PC-3 (cell line): ENCODE data around the gene DLGAP4. TPM values are rescaled to one million over a fixed set of nuclear protein-coding genes. Genes with fewer than 3 reads are reported as not detected.

Source experiments
- ATAC-seq: fragments of 200-7000 bp; cut with Tn5 transposase; 2 replicates; pipeline ENCODE4 v1.9.1; 2020; ENCODE audit warnings: mild to moderate bottlenecking, moderate library complexity
- BruUV-seq: library from RNA; stranded (reverse); fragments of 400-500 nt; replicated peaks from 2 replicates; lab custom pipeline; 2021; lab: Mats Ljungman, UMichigan
- CTCF ChIA-PET: fragments of 300-600 bp; sonication (Branson Sonifier 250); formaldehyde crosslinking; loops from one replicate; lab custom pipeline; 2022; ENCODE audit warnings: antibody characterized with exemption; lab: Charles Lee
- POLR2A ChIA-PET: fragments of 300-600 bp; sonication (Branson Sonifier 250); formaldehyde crosslinking; loops from one replicate; lab custom pipeline; 2022; ENCODE audit warnings: antibody characterized with exemption; ENCODE audit not compliant: unreplicated experiment; lab: Charles Lee
- DNase-seq: peaks from one replicate; pipeline ENCODE4 v3.0.0-alpha.2; 2015
- H2AFZ ChIP-seq: fragments of 300-600 bp; sonication (generic); 2 replicates; pipeline ENCODE4 v1.6.0; 2016; ENCODE audit warnings: antibody characterized with exemption, low read length
- H3F3A ChIP-seq: fragments of 300-600 bp; sonication (generic); one replicate; pipeline ENCODE4 v1.6.0; 2017; ENCODE audit warnings: antibody characterized with exemption, low read length, control low read depth, mild to moderate bottlenecking; ENCODE audit not compliant: unreplicated experiment
- H3K27ac ChIP-seq: fragments of 300-600 bp; sonication (generic); 2 replicates; pipeline ENCODE4 v1.5.1; 2016; ENCODE audit warnings: mild to moderate bottlenecking, low read length
- H3K27me3 ChIP-seq: fragments of 300-600 bp; sonication (generic); 2 replicates; pipeline ENCODE4 v1.6.1; 2016; ENCODE audit warnings: low read length, mixed read lengths
- H3K36me3 ChIP-seq: fragments of 300-600 bp; sonication (generic); 2 replicates; pipeline ENCODE4 v1.6.1; 2016; ENCODE audit warnings: low read depth, mixed run types, low read length, mixed read lengths
- H3K4me1 ChIP-seq: fragments of 300-600 bp; sonication (generic); 2 replicates; pipeline ENCODE4 v1.5.1; 2016; ENCODE audit warnings: low read length; ENCODE audit not compliant: insufficient read depth
- H3K4me2 ChIP-seq: fragments of 300-600 bp; sonication (generic); 2 replicates; pipeline ENCODE4 v1.6.0; 2016; ENCODE audit warnings: low read length
- H3K4me3 ChIP-seq: fragments of 300-600 bp; sonication (generic); 2 replicates; pipeline ENCODE4 v1.5.1; 2016; ENCODE audit warnings: mild to moderate bottlenecking, low read length, mixed read lengths
- H3K79me2 ChIP-seq: fragments of 300-600 bp; sonication (generic); 2 replicates; pipeline ENCODE4 v1.6.1; 2017; ENCODE audit warnings: low read length, mixed read lengths
- H3K9ac ChIP-seq: fragments of 300-600 bp; sonication (generic); 2 replicates; pipeline ENCODE4 v1.6.0; 2016; ENCODE audit warnings: mild to moderate bottlenecking, low read length
- H3K9me2 ChIP-seq: fragments of 300-600 bp; sonication (generic); replicated peaks from 2 replicates; pipeline ENCODE4 v1.6.1; 2016; ENCODE audit warnings: mixed run types, low read length, mixed read lengths
- H3K9me3 ChIP-seq: fragments of 300-600 bp; sonication (generic); 2 replicates; pipeline ENCODE4 v1.6.1; 2016; ENCODE audit warnings: low read length, mixed read lengths
- H4K20me1 ChIP-seq: fragments of 300-600 bp; sonication (generic); 2 replicates; pipeline ENCODE4 v1.6.1; 2016; ENCODE audit warnings: low read length, mixed read lengths
- CTCF ChIP-seq: fragments of 300-600 bp; sonication (generic); conservative IDR thresholded peaks from 2 replicates; pipeline ENCODE4 v1.5.1; 2017; ENCODE audit warnings: antibody characterized with exemption, low read depth, mild to moderate bottlenecking, low read length
- EZH2 ChIP-seq: fragments of 300-600 bp; sonication (generic); IDR thresholded peaks from one replicate; pipeline ENCODE4 v1.6.1; 2017; ENCODE audit warnings: antibody characterized with exemption, mild to moderate bottlenecking, low read length; ENCODE audit not compliant: unreplicated experiment
- EZH2phosphoT487 ChIP-seq: fragments of 300-600 bp; sonication (generic); IDR thresholded peaks from 2 replicates; pipeline ENCODE4 v1.6.1; 2018; ENCODE audit warnings: mild to moderate bottlenecking, antibody characterized with exemption, low read length, borderline replicate concordance
- intact Hi-C: fragments of 100-400 bp; cut with micrococcal nuclease; formaldehyde crosslinking; loops from 2 replicates; pipeline ENCODE4 v1.9.0; 2023
- total RNA-seq: library from RNA; depleted of rRNA; stranded (reverse); fragments of >200 nt; gene quantifications from 2 replicates; pipeline ENCODE4 v1.2.3, GENCODE V29; 2014

Gene DLGAP4
- total RNA-seq, 1 experiment from 2014 or later, result 21.0 TPM

GRCh38 chr20:36311854-36312723, 6.0 kb downstream of the DLGAP4 start:
- ChIA-PET CTCF (no interaction called here), POLR2A (no interaction called here)
- no peaks in the 10 kb centered on the region for H3F3A ChIP-seq
- no peaks in the 10 kb centered on the region for H3K36me3 ChIP-seq
- no peak overlapping the region for H2AFZ ChIP-seq
- H3K79me2 ChIP-seq, result no peaks in the 10 kb centered on the region
- no peaks in the 10 kb centered on the region for H3K4me1 ChIP-seq
- H3K4me3 ChIP-seq, result no peak overlapping the region
- peaks cover 13% of the 10 kb centered on the region for H3K27me3 ChIP-seq
- no peak overlapping the region for H3K9ac ChIP-seq
- H3K9me2 ChIP-seq, result no peaks in the 10 kb centered on the region
- no peaks in the 10 kb centered on the region for H3K9me3 ChIP-seq
- no peak for TF ChIP-seq CTCF
- TF ChIP-seq EZH2, result no peak
- no peak for TF ChIP-seq EZH2phosphoT487
- ATAC-seq (no peak), DNase-seq (no peak)
- no peak overlapping the region for H3K4me2 ChIP-seq
- no peak overlapping the region for H3K27ac ChIP-seq
- H4K20me1 ChIP-seq, result no peaks in the 10 kb centered on the region
- intact Hi-C loops, result no loop called here
- BruUV-seq, result no TSS peak

GRCh38 chr20:36312724-36313441, 6.7 kb downstream of the DLGAP4 start:
- BruUV-seq, result no TSS peak
- no peak overlapping the region for H3K4me2 ChIP-seq
- ATAC-seq (no peak), DNase-seq (no peak)
- no peaks in the 10 kb centered on the region for H3K4me1 ChIP-seq
- H3K27me3 ChIP-seq, result 0 out of 2 replicates have a peak, but pooled peaks cover 6% of the 10 kb centered on the region
- no peaks in the 10 kb centered on the region for H3K36me3 ChIP-seq
- TF ChIP-seq EZH2, result no peak
- TF ChIP-seq EZH2phosphoT487, result no peak
- TF ChIP-seq CTCF, result no peak
- intact Hi-C loops, result no loop called here
- H3K9me3 ChIP-seq, result no peaks in the 10 kb centered on the region
- POLR2A ChIA-PET, result no interaction called here
- H3K4me3 ChIP-seq, result no peak overlapping the region
- no peak overlapping the region for H3K9ac ChIP-seq
- H3K9me2 ChIP-seq, result no peaks in the 10 kb centered on the region
- CTCF ChIA-PET, result no interaction called here
- H3K27ac ChIP-seq, result no peak overlapping the region
- no peaks in the 10 kb centered on the region for H4K20me1 ChIP-seq
- no peaks in the 10 kb centered on the region for H3F3A ChIP-seq
- no peaks in the 10 kb centered on the region for H3K79me2 ChIP-seq
- H2AFZ ChIP-seq, result no peak overlapping the region

- CTCF ChIA-PET, result no interaction called here
- BruUV-seq, result no TSS peak
- Histone ChIP-seq H3K9me3 (no peaks in the 10 kb centered on the region), H3K9ac (no peak overlapping the region), H3K36me3 (no peaks in the 10 kb centered on the region), H3K4me2 (no peak overlapping the region), H3K4me3 (no peak overlapping the region), H3K4me1 (no peaks in the 10 kb centered on the region), H4K20me1 (no peaks in the 10 kb centered on the region), H3K9me2 (no peaks in the 10 kb centered on the region), H2AFZ (no peak overlapping the region), H3K27ac (no peak overlapping the region), H3F3A (no peaks in the 10 kb centered on the region), H3K27me3 (0 out of 2 replicates have a peak, but pooled peaks cover 6% of the 10 kb centered on the region), H3K79me2 (no peaks in the 10 kb centered on the region)
- POLR2A ChIA-PET, result no interaction called here
- DNase-seq (no peak), ATAC-seq (no peak)
- TF ChIP-seq EZH2, result no peak
- no peak for TF ChIP-seq CTCF
- no peak for TF ChIP-seq EZH2phosphoT487
- intact Hi-C loops, result no loop called here
These were observed 7.3 kb downstream of the DLGAP4 start for GRCh38 chr20:36313476-36313875.
